PC-3 (cell line): Measurements from ENCODE around the gene LPCAT2. TPM values are rescaled to one million over a fixed set of nuclear protein-coding genes. Genes with fewer than 3 reads are reported as not detected.
A peak's percentile ranks its signal among the peaks of the same experiment; 100 is the strongest.

Experiments
- ATAC-seq: fragments of 200-7000 bp; cut with Tn5 transposase; 2 replicates; pipeline ENCODE4 v1.9.1; 2020; ENCODE audit warnings: mild to moderate bottlenecking, moderate library complexity
- BruUV-seq: library from RNA; stranded (reverse); fragments of 400-500 nt; replicated peaks from 2 replicates; lab custom pipeline; 2021; lab: Mats Ljungman, UMichigan
- CTCF ChIA-PET: fragments of 300-600 bp; sonication (Branson Sonifier 250); formaldehyde crosslinking; loops from one replicate; lab custom pipeline; 2022; ENCODE audit warnings: antibody characterized with exemption; lab: Charles Lee
- POLR2A ChIA-PET: fragments of 300-600 bp; sonication (Branson Sonifier 250); formaldehyde crosslinking; loops from one replicate; lab custom pipeline; 2022; ENCODE audit warnings: antibody characterized with exemption; ENCODE audit not compliant: unreplicated experiment; lab: Charles Lee
- DNase-seq: peaks from one replicate; pipeline ENCODE4 v3.0.0-alpha.2; 2015
- H2AFZ ChIP-seq: fragments of 300-600 bp; sonication (generic); 2 replicates; pipeline ENCODE4 v1.6.0; 2016; ENCODE audit warnings: antibody characterized with exemption, low read length
- H3F3A ChIP-seq: fragments of 300-600 bp; sonication (generic); one replicate; pipeline ENCODE4 v1.6.0; 2017; ENCODE audit warnings: antibody characterized with exemption, low read length, control low read depth, mild to moderate bottlenecking; ENCODE audit not compliant: unreplicated experiment
- H3K27ac ChIP-seq: fragments of 300-600 bp; sonication (generic); 2 replicates; pipeline ENCODE4 v1.5.1; 2016; ENCODE audit warnings: mild to moderate bottlenecking, low read length
- H3K27me3 ChIP-seq: fragments of 300-600 bp; sonication (generic); 2 replicates; pipeline ENCODE4 v1.6.1; 2016; ENCODE audit warnings: low read length, mixed read lengths
- H3K36me3 ChIP-seq: fragments of 300-600 bp; sonication (generic); 2 replicates; pipeline ENCODE4 v1.6.1; 2016; ENCODE audit warnings: low read depth, mixed run types, low read length, mixed read lengths
- H3K4me1 ChIP-seq: fragments of 300-600 bp; sonication (generic); 2 replicates; pipeline ENCODE4 v1.5.1; 2016; ENCODE audit warnings: low read length; ENCODE audit not compliant: insufficient read depth
- H3K4me2 ChIP-seq: fragments of 300-600 bp; sonication (generic); 2 replicates; pipeline ENCODE4 v1.6.0; 2016; ENCODE audit warnings: low read length
- H3K4me3 ChIP-seq: fragments of 300-600 bp; sonication (generic); 2 replicates; pipeline ENCODE4 v1.5.1; 2016; ENCODE audit warnings: mild to moderate bottlenecking, low read length, mixed read lengths
- H3K79me2 ChIP-seq: fragments of 300-600 bp; sonication (generic); 2 replicates; pipeline ENCODE4 v1.6.1; 2017; ENCODE audit warnings: low read length, mixed read lengths
- H3K9ac ChIP-seq: fragments of 300-600 bp; sonication (generic); 2 replicates; pipeline ENCODE4 v1.6.0; 2016; ENCODE audit warnings: mild to moderate bottlenecking, low read length
- H3K9me2 ChIP-seq: fragments of 300-600 bp; sonication (generic); replicated peaks from 2 replicates; pipeline ENCODE4 v1.6.1; 2016; ENCODE audit warnings: mixed run types, low read length, mixed read lengths
- H3K9me3 ChIP-seq: fragments of 300-600 bp; sonication (generic); 2 replicates; pipeline ENCODE4 v1.6.1; 2016; ENCODE audit warnings: low read length, mixed read lengths
- H4K20me1 ChIP-seq: fragments of 300-600 bp; sonication (generic); 2 replicates; pipeline ENCODE4 v1.6.1; 2016; ENCODE audit warnings: low read length, mixed read lengths
- EZH2 ChIP-seq: fragments of 300-600 bp; sonication (generic); IDR thresholded peaks from one replicate; pipeline ENCODE4 v1.6.1; 2017; ENCODE audit warnings: antibody characterized with exemption, mild to moderate bottlenecking, low read length; ENCODE audit not compliant: unreplicated experiment
- EZH2phosphoT487 ChIP-seq: fragments of 300-600 bp; sonication (generic); IDR thresholded peaks from 2 replicates; pipeline ENCODE4 v1.6.1; 2018; ENCODE audit warnings: mild to moderate bottlenecking, antibody characterized with exemption, low read length, borderline replicate concordance
- intact Hi-C: fragments of 100-400 bp; cut with micrococcal nuclease; formaldehyde crosslinking; loops from 2 replicates; pipeline ENCODE4 v1.9.0; 2023
- total RNA-seq: library from RNA; depleted of rRNA; stranded (reverse); fragments of >200 nt; gene quantifications from 2 replicates; pipeline ENCODE4 v1.2.3, GENCODE V29; 2014
- TF ChIP-seq, protein P1 (sequence below): fragments of 300-600 bp; sonication (generic); conservative IDR thresholded peaks from 2 replicates; pipeline ENCODE4 v1.5.1; 2017; ENCODE audit warnings: antibody characterized with exemption, low read depth, mild to moderate bottlenecking, low read length

LPCAT2 gene
- total RNA-seq, 1 experiment from 2014 or later, result 8.0 TPM

GRCh38 chr16:55530316-55530856 is 21.5 kb downstream of the LPCAT2 start:
- CTCF ChIA-PET, result no interaction called here
- no peaks in the 10 kb centered on the region for H3K27me3 ChIP-seq
- no peak for ATAC-seq
- no TSS peak for BruUV-seq
- POLR2A ChIA-PET, result no interaction called here
- peak; percentile 33 for DNase-seq
- no peaks in the 10 kb centered on the region for H3K9me3 ChIP-seq
- H3K36me3 ChIP-seq, result no peaks in the 10 kb centered on the region
- intact Hi-C loops, result no loop called here
- 0 out of 2 replicates have a peak, but pooled peaks cover 8% of the 10 kb centered on the region for H3K4me1 ChIP-seq
- no peaks in the 10 kb centered on the region for H3K79me2 ChIP-seq
- H3K9me2 ChIP-seq, result no peaks in the 10 kb centered on the region
- H3F3A ChIP-seq, result no peaks in the 10 kb centered on the region
- no peak overlapping the region for H3K4me3 ChIP-seq
- no peak overlapping the region for H3K9ac ChIP-seq
- no peak for TF ChIP-seq EZH2phosphoT487
- TF ChIP-seq EZH2, result no peak
- TF ChIP-seq, protein P1, sequence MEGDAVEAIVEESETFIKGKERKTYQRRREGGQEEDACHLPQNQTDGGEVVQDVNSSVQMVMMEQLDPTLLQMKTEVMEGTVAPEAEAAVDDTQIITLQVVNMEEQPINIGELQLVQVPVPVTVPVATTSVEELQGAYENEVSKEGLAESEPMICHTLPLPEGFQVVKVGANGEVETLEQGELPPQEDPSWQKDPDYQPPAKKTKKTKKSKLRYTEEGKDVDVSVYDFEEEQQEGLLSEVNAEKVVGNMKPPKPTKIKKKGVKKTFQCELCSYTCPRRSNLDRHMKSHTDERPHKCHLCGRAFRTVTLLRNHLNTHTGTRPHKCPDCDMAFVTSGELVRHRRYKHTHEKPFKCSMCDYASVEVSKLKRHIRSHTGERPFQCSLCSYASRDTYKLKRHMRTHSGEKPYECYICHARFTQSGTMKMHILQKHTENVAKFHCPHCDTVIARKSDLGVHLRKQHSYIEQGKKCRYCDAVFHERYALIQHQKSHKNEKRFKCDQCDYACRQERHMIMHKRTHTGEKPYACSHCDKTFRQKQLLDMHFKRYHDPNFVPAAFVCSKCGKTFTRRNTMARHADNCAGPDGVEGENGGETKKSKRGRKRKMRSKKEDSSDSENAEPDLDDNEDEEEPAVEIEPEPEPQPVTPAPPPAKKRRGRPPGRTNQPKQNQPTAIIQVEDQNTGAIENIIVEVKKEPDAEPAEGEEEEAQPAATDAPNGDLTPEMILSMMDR, result no peak
- H2AFZ ChIP-seq, result no peak overlapping the region
- no peaks in the 10 kb centered on the region for H4K20me1 ChIP-seq
- H3K4me2 ChIP-seq, result peak overlapping the region; percentile 16; the same call in 1 of the 2 replicates
- no peak overlapping the region for H3K27ac ChIP-seq

- TF ChIP-seq, protein P1, result no peak
- TF ChIP-seq EZH2phosphoT487 (no peak), EZH2 (no peak)
- ChIA-PET POLR2A (no interaction called here), CTCF (no interaction called here)
- Histone ChIP-seq H3K27ac (no peak overlapping the region), H3K9ac (no peak overlapping the region), H4K20me1 (no peaks in the 10 kb centered on the region), H3K4me2 (no peak overlapping the region), H3K4me1 (0 out of 2 replicates have a peak, but pooled peaks cover 8% of the 10 kb centered on the region), H3K9me3 (no peaks in the 10 kb centered on the region), H3K36me3 (no peaks in the 10 kb centered on the region), H3K27me3 (no peaks in the 10 kb centered on the region), H3K9me2 (no peaks in the 10 kb centered on the region), H3K4me3 (no peak overlapping the region), H2AFZ (no peak overlapping the region), H3K79me2 (no peaks in the 10 kb centered on the region), H3F3A (no peaks in the 10 kb centered on the region)
- ATAC-seq, result no peak
- no peak for DNase-seq
- intact Hi-C loops, result no loop called here
- no TSS peak for BruUV-seq
Observed at GRCh38 chr16:55532227-55532626, 23.4 kb downstream of the LPCAT2 start.

- ATAC-seq (no peak), DNase-seq (no peak)
- no peaks in the 10 kb centered on the region for H3K27me3 ChIP-seq
- H3K9ac ChIP-seq, result no peak overlapping the region
- intact Hi-C loops, result no loop called here
- 0 out of 2 replicates have a peak, but pooled peaks cover 8% of the 10 kb centered on the region for H3K4me1 ChIP-seq
- no peaks in the 10 kb centered on the region for H3K36me3 ChIP-seq
- CTCF ChIA-PET, result no interaction called here
- H3K9me3 ChIP-seq, result no peaks in the 10 kb centered on the region
- no peaks in the 10 kb centered on the region for H3K9me2 ChIP-seq
- H3F3A ChIP-seq, result no peaks in the 10 kb centered on the region
- no peak overlapping the region for H2AFZ ChIP-seq
- no peak overlapping the region for H3K4me2 ChIP-seq
- H3K4me3 ChIP-seq, result no peak overlapping the region
- no peaks in the 10 kb centered on the region for H3K79me2 ChIP-seq
- no TSS peak for BruUV-seq
- no peak overlapping the region for H3K27ac ChIP-seq
- POLR2A ChIA-PET, result no interaction called here
- TF ChIP-seq, protein P1, result no peak
- TF ChIP-seq EZH2, result no peak
- TF ChIP-seq EZH2phosphoT487, result no peak
- no peaks in the 10 kb centered on the region for H4K20me1 ChIP-seq
Observed at GRCh38 chr16:55534756-55535155, 25.9 kb downstream of the LPCAT2 start.
